Colonic mucosa (tissue), 4 donors: ENCODE data around the gene SLC25A29. TPM values are rescaled to one million over a fixed set of nuclear protein-coding genes. Genes with fewer than 3 reads are reported as not detected.
"Not testable (repeated sequence)": the region's sequence is repeated elsewhere in the genome, so short reads cannot be mapped to it uniquely, and the experiment has no call there.

Experiments
- DNase-seq: peaks from one replicate; pipeline ENCODE4 v3.0.0-alpha.2; 2020
- H3K27ac ChIP-seq: fragments of 200-600 bp; one replicate; pipeline ENCODE4 v1.8.0; 2021
- H3K27me3 ChIP-seq: fragments of 200-600 bp; one replicate; pipeline ENCODE4 v1.8.0; 2021
- H3K36me3 ChIP-seq: fragments of 200-600 bp; one replicate; pipeline ENCODE4 v1.8.0; 2021
- H3K4me1 ChIP-seq: fragments of 200-600 bp; one replicate; pipeline ENCODE4 v1.8.0; 2021; ENCODE audit warnings: mild to moderate bottlenecking
- H3K4me3 ChIP-seq: fragments of 200-600 bp; one replicate; pipeline ENCODE4 v1.8.0; 2021
- H3K9ac ChIP-seq, 2 donors: one replicate each; pipeline ENCODE4 v1.7.0; 2013; ENCODE audit warnings: control low read depth in 2 of 2, low read depth in 2 of 2, low read length in 2 of 2
- H3K9me3 ChIP-seq: fragments of 200-600 bp; one replicate; pipeline ENCODE4 v1.8.0; 2021
- intact Hi-C: fragments of 100-400 bp; cut with DNase I; formaldehyde crosslinking; loops from one replicate; pipeline ENCODE4 v1.14.1; 2022
- total RNA-seq, 2 donors: library from RNA; stranded (reverse); fragmentation: NEBNext Ultra II Directional in 1 of 2; extraction: Animal tissue kit (Norgen Biotek cat#: 25700) in 1 of 2; gene quantifications; one replicate each; pipeline ENCODE4 v1.2.1, GENCODE V29; 2021
- TF ChIP-seq, protein P1 (sequence below): fragments of 200-600 bp; IDR thresholded peaks from one replicate; pipeline ENCODE4 v1.8.0; 2022; ENCODE audit warnings: antibody characterized with exemption, mild to moderate bottlenecking
- donor health status: healthy.
- donor health status: DM: no; HTN: no; CAD: no.
- donor health status: DM: no; HTN: no; CAD: no.

Gene SLC25A29
- total RNA-seq, 2 donors from 2014 or later = 28.6 to 34.8 TPM

- Histone ChIP-seq H3K9me3 (no peaks in the 10 kb centered on the region), H3K27me3 (no peaks in the 10 kb centered on the region), H3K27ac (no peak overlapping the region), H3K4me1 (no peaks in the 10 kb centered on the region), H3K9ac (no peak overlapping the region), H3K4me3 (no peak overlapping the region), H3K36me3 (no peaks in the 10 kb centered on the region)
- no peak for DNase-seq
- intact Hi-C loops = no loop called here
- TF ChIP-seq, protein P1, sequence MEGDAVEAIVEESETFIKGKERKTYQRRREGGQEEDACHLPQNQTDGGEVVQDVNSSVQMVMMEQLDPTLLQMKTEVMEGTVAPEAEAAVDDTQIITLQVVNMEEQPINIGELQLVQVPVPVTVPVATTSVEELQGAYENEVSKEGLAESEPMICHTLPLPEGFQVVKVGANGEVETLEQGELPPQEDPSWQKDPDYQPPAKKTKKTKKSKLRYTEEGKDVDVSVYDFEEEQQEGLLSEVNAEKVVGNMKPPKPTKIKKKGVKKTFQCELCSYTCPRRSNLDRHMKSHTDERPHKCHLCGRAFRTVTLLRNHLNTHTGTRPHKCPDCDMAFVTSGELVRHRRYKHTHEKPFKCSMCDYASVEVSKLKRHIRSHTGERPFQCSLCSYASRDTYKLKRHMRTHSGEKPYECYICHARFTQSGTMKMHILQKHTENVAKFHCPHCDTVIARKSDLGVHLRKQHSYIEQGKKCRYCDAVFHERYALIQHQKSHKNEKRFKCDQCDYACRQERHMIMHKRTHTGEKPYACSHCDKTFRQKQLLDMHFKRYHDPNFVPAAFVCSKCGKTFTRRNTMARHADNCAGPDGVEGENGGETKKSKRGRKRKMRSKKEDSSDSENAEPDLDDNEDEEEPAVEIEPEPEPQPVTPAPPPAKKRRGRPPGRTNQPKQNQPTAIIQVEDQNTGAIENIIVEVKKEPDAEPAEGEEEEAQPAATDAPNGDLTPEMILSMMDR = no peak
Observed at GRCh38 chr14:100299238-100299560, 7.0 kb downstream of the SLC25A29 start.

- no peaks in the 10 kb centered on the region for H3K4me1 ChIP-seq
- no peak for DNase-seq
- H3K27ac ChIP-seq = no peak overlapping the region
- no peak overlapping the region for H3K4me3 ChIP-seq
- H3K9ac ChIP-seq = no peak overlapping the region
- no peaks in the 10 kb centered on the region for H3K27me3 ChIP-seq
- no peaks in the 10 kb centered on the region for H3K9me3 ChIP-seq
- TF ChIP-seq, protein P1 = no peak
- H3K36me3 ChIP-seq = no peaks in the 10 kb centered on the region
- intact Hi-C loops = no loop called here
Observed at GRCh38 chr14:100298551-100299237, 7.5 kb downstream of the SLC25A29 start.

GRCh38 chr14:100297320-100298300 lies 8.6 kb downstream of the SLC25A29 start:
- no peaks in the 10 kb centered on the region for H3K36me3 ChIP-seq
- no peak overlapping the region for H3K4me3 ChIP-seq
- H3K27ac ChIP-seq = peak overlapping the region; percentile 63
- H3K9me3 ChIP-seq = no peaks in the 10 kb centered on the region
- H3K9ac ChIP-seq = peak overlapping the region in 1 of 2 donors; percentile 43
- DNase-seq = peak; percentile 65
- intact Hi-C loops = no loop called here
- TF ChIP-seq, protein P1 = no peak
- H3K27me3 ChIP-seq = no peaks in the 10 kb centered on the region
- no peaks in the 10 kb centered on the region for H3K4me1 ChIP-seq

- DNase-seq, H3K4me1 ChIP-seq, intact Hi-C loops, H3K9ac ChIP-seq, H3K27me3 ChIP-seq, H3K36me3 ChIP-seq, H3K4me3 ChIP-seq, H3K9me3 ChIP-seq: not testable (repeated sequence)
- H3K27ac ChIP-seq = peak overlapping the region; percentile 63
Observed at GRCh38 chr14:100296729-100297128, 9.5 kb downstream of the SLC25A29 start.

DNA sequence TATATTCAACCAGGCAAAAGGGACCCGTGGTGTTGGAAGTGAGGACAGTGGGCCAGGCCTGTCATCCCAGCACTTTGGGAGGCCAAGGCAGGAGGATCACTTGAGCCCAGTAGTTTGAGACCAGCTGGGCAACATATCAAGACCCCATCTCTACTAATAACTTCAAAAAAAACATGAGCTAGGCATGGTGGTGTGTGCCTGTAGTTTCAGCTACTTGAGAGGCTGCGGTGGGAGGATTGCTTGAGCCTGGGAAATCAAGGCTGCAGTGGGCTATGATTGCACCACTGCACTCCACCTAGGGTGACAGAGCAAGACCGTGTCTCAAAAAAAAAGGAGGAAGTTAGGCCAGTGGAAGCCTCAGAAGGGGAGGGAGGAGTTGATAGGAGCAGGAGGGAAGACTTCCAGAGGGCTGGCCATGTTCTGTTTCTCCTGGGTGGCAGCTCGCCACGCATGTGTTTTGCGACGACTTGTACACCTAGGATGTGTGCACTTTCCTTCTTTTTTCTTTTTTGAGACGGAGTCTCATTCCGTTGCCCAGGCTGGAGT lies 10.1 kb downstream of the SLC25A29 start:
- Histone ChIP-seq H3K4me1 (no peaks in the 10 kb centered on the region), H3K9ac (no peak overlapping the region), H3K27me3 (no peaks in the 10 kb centered on the region), H3K27ac (no peak overlapping the region), H3K36me3 (no peaks in the 10 kb centered on the region), H3K4me3 (no peak overlapping the region), H3K9me3 (no peaks in the 10 kb centered on the region)
- intact Hi-C loops = no loop called here
- TF ChIP-seq, protein P1 = no peak
- no peak for DNase-seq
